HG03066 (cell line): ENCODE data around the gene MMP13.
"Not testable (repeated sequence)": the region's sequence is repeated elsewhere in the genome, so short reads cannot be mapped to it uniquely, and the experiment has no call there.

Experiments used
- ATAC-seq: cut with Tn5 transposase; IDR thresholded peaks from one replicate; pipeline ENCODE4 v1.9.1; 2021; ENCODE audit warnings: low read depth; ENCODE audit not compliant: unreplicated experiment

MMP13 gene

DNA sequence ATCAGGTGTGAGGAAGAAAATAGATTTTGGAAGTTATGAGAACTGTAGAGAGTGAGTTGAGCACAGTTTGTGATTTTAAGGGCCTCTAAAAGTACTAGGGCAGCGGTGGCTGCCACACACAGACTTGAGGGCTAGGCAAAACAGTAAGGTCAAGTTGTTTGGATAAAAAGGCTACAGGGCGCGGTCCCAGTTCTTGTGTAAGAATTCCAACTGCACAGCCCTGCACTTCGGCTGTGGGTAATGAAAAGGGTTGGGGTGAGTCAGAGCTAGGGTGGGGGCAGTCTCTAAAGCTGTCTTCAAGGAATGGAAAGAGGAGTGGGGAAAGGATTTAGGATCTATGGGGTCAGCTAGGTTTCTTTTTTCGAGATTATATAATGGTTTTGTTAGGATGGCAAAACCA, 49.7 kb downstream of the MMP13 start:
- not testable (repeated sequence) for ATAC-seq

DNA sequence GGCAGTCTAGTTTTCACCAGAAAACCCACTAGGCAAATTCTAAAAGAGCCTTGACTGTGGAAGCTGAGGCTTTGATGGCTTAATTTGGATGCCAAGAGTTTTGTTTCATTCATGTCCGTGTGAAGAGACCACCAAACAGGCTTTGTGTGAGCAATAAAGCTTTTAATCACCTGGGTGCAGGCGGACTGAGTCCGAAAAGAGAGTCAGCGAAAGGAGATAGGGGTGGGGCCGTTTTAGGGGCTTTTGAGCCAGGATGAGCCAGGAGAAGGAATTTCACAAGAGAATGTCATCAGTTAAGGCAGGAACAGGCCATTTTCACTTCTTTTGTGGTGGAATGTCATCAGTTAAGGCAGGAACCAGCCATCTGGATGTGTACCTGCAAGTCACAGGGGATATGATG, 51.6 kb downstream of the MMP13 start:
- not testable (repeated sequence) for ATAC-seq

DNA sequence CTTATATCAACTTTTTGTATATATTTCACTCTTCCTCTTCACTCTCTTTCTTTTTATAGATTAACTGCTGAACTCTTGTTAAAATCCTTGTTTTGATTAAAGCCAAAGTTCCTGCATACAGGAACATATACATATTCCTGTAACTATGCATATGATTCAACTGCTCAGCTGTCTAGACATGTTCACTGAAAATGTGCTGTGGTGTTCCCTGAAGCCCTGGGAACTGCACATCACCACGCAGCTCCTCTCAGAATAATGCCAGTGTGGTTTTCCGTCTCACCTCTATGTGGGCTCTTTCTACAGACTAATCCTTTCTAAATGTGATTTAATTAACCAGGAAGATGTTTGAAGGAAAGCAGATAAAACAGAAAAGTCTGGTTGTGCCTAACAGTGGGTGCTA, 55.2 kb downstream of the MMP13 start:
- ATAC-seq, result no peak
